Inflammatory macrophage treated with lipopolysaccharide for 1 hour (primary cell): ENCODE results near the gene PDE9A.
A peak's percentile ranks its signal among the peaks of the same experiment; 100 is the strongest.
"Not testable (repeated sequence)": the region's sequence is repeated elsewhere in the genome, so short reads cannot be mapped to it uniquely, and the experiment has no call there.

Experiments used
- DNase-seq, 2 donors: peaks; one replicate each; pipeline ENCODE4 v3.0.0-alpha.2; 2020 to 2022

The PDE9A gene

DNA sequence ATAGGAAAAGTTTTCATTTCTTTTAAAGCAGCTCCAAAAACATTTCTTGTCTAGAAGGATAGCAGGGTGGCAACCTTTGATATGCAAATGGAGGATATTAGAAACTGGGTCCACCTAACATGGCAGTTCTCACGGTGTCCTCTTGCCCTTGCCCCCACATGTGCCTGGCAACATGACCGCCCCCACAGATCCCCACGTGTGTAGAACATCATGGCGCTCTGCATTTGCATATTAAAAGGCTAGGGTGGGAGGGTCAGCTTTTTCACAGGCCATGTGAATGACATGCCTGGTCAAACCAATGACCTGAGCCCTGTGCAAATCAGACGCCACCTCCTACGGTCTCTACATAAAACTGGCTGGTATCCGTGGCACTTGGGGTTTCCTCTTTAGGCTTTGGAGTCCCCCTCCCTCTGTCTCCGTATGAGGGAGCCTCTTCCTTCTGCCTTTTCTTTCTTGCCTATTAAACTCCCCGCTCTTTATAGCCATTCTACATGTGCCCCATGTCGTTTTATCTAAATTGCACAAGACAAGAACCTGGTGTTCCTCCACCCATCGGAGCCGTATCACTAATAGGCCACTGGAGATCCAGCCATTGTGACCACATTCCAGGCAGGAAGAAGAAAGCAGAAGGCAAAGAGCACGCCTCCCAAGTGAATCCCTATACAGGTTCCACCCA, 154.7 kb downstream of the PDE9A start:
- DNase-seq = no peak

- DNase-seq = no peak
Measured at GRCh38 chr21:42809171-42809570, 155.8 kb downstream of the PDE9A start.

DNA sequence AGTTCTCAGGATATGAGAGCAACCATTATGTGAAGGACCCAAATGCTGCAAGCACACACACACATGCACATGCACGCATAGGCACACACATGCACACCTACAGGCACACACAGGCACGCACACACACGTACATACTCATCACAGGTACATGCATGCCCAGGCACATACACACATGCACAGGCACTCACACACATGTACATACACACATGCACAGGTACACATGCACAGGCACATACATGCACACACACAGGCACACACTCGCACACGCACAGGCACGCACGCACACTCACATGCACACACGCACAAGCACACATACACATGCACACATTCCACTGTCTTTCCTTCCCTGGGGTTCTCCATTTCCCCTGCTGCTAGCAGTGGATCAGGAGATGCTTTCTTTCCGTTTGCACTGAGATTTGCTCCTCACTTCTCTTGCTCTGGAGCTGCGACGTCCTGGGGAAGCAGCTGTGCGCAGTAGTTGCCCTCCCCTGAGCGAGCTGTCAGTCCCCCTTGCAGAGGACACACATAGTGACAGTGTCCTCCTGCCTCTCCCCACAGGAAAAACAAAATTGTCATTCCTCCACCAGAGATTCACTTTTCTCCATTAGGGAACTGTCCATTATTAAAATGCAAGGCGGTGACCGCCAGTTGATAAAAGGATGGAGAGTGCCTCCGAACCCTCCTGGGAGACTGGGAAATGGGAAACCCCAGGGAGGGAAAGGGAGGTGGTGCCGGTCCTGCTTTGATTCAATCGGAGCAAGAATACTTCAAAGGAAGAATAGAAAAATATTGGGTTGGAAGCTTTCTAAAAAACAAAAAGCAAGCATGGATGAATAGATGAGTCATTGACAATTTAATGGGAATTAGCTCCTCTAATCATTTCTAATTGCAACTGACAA, 156.4 kb downstream of the PDE9A start:
- no peak for DNase-seq

DNA sequence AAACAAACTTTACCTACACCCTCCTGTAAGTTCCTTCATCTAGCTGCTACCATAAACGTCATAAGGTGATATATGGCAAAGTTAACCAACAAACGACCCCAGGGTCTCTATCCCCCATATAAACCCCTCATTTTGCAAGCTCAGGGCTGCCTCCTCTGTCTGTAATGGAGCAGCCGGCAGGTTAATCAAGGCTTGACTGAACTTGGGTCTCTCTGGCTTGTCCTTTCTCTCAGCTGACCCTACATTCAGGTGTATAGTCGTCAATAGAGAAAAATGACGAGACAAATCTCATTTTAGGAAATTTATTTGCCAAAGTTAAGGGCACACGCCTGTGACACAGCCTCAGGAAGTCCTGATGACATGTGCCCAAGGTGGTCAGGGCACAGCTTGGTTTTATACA, 158.5 kb downstream of the PDE9A start:
- no peak for DNase-seq

GRCh38 chr21:42812528-42813241, 159.3 kb downstream of the PDE9A start:
- not testable (repeated sequence) for DNase-seq

DNA sequence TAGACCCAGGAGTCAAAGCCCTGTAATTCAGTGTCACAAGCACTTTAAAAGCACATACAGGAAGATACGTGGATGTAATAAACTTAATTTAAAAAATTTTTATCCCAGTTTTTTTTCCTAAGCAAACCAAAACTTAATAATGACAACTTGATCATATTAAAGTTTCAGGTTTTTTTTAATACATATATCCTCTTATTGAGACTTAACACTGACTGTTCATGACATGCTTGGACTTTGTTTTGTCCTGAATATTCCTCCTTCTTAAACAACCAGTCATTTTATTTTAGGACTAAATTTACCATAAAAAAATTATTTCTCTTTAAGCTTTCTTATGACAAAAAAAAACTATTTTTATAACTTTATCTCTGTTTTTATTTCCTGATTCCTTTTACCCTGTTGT, 161.8 kb downstream of the PDE9A start:
- DNase-seq = no peak

- peak; percentile 21 to 45 for DNase-seq
Measured at GRCh38 chr21:42818328-42818749, 164.9 kb downstream of the PDE9A start.

GRCh38 chr21:42819861-42820615, 166.6 kb downstream of the PDE9A start:
- no peak for DNase-seq

GRCh38 chr21:42820616-42821465, 167.4 kb downstream of the PDE9A start:
- no peak for DNase-seq
